ENCODE data around the gene POLR1D. TPM values are rescaled to one million over a fixed set of nuclear protein-coding genes. Genes with fewer than 3 reads are reported as not detected.

The POLR1D gene
- total RNA-seq, 2 donors from 2014 or later: 123 to 124 TPM

DNA sequence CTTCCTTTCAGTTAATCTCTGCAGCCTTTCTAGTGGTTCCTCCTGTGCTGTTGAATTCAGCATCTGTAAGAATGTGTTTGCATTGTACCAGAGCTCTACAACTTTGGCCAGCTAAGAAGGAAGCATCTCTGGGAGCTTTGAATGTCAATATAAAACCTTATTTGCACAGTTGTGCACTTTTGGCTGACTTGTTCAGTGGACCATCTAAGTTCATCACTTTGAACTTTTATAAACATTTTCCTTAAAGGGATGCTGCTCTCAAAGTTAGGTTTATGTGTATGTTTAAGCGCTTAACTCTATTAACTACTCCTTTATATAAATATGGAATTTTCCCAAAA is 15.6 kb downstream of the POLR1D start:
- intact Hi-C loops (cut with DNase I): no loop called here
- Histone ChIP-seq H3K27me3 (no peaks in the 10 kb centered on the region), H3K9ac (ENCODE audit: low read depth in 2 of 2, low read length in 2 of 2) (no peak overlapping the region), H3K9me3 (no peaks in the 10 kb centered on the region), H3K36me3 (no peaks in the 10 kb centered on the region), H3K4me3 (no peak overlapping the region), H3K4me1 (no peaks in the 10 kb centered on the region), H3K27ac (no peak overlapping the region)
- TF ChIP-seq CTCF (IDR thresholded peaks at IDR 0.05): no peak
- no peak for DNase-seq

GRCh38 chr13:27638001-27638400 is 16.3 kb downstream of the POLR1D start:
- intact Hi-C loops (cut with DNase I): no loop called here
- H3K27ac ChIP-seq: no peak overlapping the region

DNA sequence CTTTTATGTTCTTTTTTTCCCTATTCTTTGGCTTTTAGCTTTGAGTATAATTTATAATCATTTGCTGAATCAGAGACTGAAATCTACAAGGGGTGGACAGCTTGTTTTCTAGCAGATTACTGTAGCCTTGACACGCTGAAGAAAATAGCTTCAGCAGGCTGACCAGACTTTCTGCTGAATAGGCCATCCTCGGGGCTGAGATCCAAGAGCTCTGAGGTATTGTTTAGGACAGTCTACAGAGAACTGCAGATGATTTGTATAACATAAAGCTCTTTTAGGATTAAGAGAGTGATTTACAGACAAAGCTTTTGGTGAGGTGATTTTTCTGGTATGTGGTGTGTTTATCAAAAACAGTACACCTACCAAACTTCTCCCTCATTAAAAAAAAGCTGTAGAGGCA is 16.8 kb downstream of the POLR1D start:
- DNase-seq: no peak
- TF ChIP-seq CTCF (IDR thresholded peaks at IDR 0.05): no peak
- Histone ChIP-seq H3K36me3 (no peaks in the 10 kb centered on the region), H3K27ac (no peak overlapping the region), H3K27me3 (no peaks in the 10 kb centered on the region), H3K9me3 (no peaks in the 10 kb centered on the region), H3K4me1 (no peaks in the 10 kb centered on the region), H3K4me3 (no peak overlapping the region), H3K9ac (ENCODE audit: low read depth in 2 of 2, low read length in 2 of 2) (no peak overlapping the region)
- intact Hi-C loops (cut with DNase I): no loop called here

More at GRCh38 chr13:27638001-27638400, 16.3 kb downstream of the POLR1D start:
- no peak for DNase-seq
- no peak overlapping the region for H3K4me3 ChIP-seq
- no peak overlapping the region for H3K9ac ChIP-seq (ENCODE audit: low read depth in 2 of 2, low read length in 2 of 2)
- no peaks in the 10 kb centered on the region for H3K4me1 ChIP-seq
- H3K36me3 ChIP-seq: no peaks in the 10 kb centered on the region
- no peak for TF ChIP-seq CTCF (IDR thresholded peaks at IDR 0.05)
- H3K9me3 ChIP-seq: no peaks in the 10 kb centered on the region
- no peaks in the 10 kb centered on the region for H3K27me3 ChIP-seq

- intact Hi-C loops (cut with DNase I): no loop called here
- no peak for DNase-seq
- no peaks in the 10 kb centered on the region for H3K4me1 ChIP-seq
- no peak for TF ChIP-seq CTCF (IDR thresholded peaks at IDR 0.05)
- H3K4me3 ChIP-seq: no peak overlapping the region
- H3K27ac ChIP-seq: no peak overlapping the region
- H3K27me3 ChIP-seq: no peaks in the 10 kb centered on the region
- H3K9ac ChIP-seq (ENCODE audit: low read depth in 2 of 2, low read length in 2 of 2): no peak overlapping the region
- H3K9me3 ChIP-seq: no peaks in the 10 kb centered on the region
- H3K36me3 ChIP-seq: no peaks in the 10 kb centered on the region
These were observed 17.5 kb downstream of the POLR1D start for GRCh38 chr13:27639186-27639585.

DNA sequence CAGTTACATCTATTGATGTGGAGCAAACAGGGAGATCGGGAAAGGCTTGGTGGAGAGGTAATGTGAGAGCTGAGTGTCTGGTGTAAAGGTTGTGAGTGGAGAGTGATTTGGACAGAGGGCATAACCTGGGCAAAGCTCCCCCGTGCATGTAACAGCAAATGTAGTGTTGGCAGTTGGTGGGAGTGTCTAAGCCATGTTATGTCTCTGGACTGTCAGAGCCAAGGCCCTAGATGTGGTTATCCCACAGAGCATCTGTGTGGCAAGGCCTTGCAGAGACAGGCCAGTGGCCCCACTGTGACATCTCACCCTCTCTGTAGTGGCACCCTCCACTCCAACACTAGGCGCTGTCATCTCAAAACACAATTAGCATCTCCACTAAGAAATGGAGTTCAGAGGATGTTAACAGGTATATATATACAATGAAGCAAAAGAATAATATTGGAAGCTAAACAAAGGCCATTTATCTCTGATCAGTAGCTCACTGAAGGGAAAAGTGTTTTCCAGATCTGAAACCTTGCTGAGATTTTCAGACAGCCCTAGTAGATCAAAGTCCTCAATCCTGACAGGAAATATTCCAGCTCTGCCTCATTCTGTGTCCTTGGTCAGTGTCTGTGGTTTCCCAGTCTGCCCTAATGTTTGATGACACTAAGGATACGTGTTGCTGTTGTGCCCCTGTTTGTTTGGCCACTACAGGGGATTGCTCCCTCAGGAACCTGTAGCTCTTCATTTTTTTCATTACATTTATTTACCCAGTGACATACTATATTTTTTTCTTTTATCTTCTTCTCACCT is 20.2 kb downstream of the POLR1D start:
- intact Hi-C loops (cut with DNase I): no loop called here
- no peaks in the 10 kb centered on the region for H3K27me3 ChIP-seq
- no peak for DNase-seq
- no peaks in the 10 kb centered on the region for H3K4me1 ChIP-seq
- no peak overlapping the region for H3K4me3 ChIP-seq
- H3K36me3 ChIP-seq: no peaks in the 10 kb centered on the region
- H3K9ac ChIP-seq (ENCODE audit: low read depth in 2 of 2, low read length in 2 of 2): no peak overlapping the region
- no peak overlapping the region for H3K27ac ChIP-seq
- TF ChIP-seq CTCF (IDR thresholded peaks at IDR 0.05): no peak
- H3K9me3 ChIP-seq: no peaks in the 10 kb centered on the region

Data from colonic mucosa (tissue), 4 donors.